Mucosa of gallbladder (tissue), 1 donor: ENCODE measurements around the gene SETBP1. TPM values are rescaled to one million over a fixed set of nuclear protein-coding genes. Genes with fewer than 3 reads are reported as not detected.

ENCODE experiments used
- DNase-seq: peaks from one replicate; pipeline ENCODE4 v3.0.0-alpha.2; 2020; ENCODE audit warnings: low spot score
- total RNA-seq: library from RNA; stranded (reverse); gene quantifications from one replicate; pipeline ENCODE4 v1.2.1, GENCODE V29; 2021
- donor health status: DM: no; HTN: no; CAD: no.

The SETBP1 gene
- total RNA-seq, 1 donor from 2014 or later: 36.2 TPM

DNA sequence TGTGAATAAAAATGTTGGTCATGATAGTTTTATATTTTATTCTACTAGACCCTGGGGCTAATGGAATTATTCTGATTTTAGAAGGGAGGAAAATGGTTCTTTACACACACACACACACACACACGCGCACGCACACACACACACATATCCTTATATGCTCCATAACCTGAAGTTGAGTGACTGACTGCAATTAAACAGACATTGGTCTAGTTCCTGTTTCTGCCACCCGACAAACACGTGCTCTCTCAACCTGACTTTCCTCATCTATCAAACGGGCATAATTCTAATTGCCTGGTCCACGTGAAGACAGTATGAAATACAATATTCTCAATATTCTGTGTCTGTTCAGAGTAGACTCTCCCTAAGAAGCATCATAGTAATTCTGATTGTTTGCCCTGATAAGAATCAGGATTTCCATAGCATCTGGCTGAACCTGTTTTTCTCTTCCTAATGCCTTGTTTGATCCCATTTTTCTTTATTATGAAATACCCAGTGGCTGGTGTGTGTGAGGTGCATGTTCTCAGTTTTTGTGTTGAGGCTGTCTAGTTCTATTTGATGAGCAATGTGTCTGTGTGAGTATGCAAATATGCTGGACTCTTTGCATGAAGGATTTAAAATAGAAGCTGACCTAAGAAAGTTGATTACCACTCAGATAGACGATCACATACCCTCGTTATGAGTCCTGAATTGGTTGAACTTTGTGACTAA lies 51.0 kb downstream of the SETBP1 start:
- DNase-seq: no peak

DNA sequence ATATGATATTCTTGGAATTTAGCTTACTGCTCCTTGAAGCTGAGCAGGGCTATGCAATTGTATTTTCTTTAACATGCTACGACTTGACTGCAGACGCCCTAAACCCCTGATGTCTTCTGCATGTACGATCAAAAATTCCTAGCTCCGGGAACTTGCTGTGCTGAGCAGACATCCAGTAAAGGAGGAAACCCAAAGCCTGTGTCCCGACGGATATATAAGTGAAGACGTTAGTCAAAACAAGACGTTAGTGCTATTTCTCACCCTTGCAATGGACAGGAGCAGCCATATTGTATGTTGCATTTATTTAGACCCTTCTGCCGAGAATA lies 51.5 kb downstream of the SETBP1 start:
- no peak for DNase-seq

DNA sequence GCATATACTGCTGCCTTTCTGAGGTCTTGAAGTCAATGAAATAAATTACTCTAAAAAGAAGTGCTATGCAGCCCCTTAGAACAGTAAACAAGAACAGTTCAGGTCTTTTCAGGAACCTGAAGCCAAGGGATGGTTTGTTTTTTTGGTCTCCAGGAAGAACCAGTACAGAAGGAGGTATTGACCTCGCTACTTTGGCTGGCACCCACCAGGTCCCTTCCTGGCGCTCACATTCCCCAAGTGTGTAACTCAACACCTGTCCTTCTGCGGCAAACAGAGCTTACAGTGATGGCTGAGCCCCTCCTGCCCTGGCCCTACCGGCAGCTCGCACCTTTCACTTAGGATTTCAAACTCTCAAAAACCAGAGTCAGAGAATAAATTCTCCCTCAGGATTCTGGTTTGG lies 51.9 kb downstream of the SETBP1 start:
- no peak for DNase-seq

DNA sequence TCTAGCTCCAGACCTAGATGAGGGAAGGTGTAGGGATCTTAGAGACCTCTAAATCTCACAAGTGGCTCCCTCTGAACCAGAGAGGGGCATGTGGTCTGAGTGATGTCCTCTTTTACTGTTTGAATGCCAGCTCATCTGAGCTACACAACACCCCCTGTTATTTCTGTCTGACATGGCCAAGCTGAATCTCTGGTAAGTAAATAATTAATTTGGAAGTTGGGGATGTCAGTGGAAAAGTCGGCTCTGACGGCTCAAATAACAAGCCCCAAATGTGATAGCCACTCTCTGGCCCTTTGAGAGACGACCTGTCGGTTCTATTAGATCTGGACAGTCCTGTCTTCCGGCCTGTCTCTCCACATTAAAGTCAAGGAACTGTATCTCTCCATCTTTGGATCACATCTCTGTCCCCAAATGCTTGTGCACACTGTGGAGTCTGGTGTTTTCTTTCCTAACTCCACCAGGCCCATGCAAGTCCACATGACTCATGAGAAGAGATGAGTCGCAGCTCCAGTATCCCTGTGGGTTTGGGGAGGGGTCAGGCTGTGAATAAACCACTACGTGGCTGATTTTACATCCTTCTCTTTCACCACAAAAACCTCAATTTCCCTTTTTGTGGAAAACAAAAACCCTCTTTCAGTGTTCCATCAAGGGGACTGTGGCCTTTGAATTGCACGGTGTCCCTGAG lies 52.5 kb downstream of the SETBP1 start:
- DNase-seq: no peak

DNA sequence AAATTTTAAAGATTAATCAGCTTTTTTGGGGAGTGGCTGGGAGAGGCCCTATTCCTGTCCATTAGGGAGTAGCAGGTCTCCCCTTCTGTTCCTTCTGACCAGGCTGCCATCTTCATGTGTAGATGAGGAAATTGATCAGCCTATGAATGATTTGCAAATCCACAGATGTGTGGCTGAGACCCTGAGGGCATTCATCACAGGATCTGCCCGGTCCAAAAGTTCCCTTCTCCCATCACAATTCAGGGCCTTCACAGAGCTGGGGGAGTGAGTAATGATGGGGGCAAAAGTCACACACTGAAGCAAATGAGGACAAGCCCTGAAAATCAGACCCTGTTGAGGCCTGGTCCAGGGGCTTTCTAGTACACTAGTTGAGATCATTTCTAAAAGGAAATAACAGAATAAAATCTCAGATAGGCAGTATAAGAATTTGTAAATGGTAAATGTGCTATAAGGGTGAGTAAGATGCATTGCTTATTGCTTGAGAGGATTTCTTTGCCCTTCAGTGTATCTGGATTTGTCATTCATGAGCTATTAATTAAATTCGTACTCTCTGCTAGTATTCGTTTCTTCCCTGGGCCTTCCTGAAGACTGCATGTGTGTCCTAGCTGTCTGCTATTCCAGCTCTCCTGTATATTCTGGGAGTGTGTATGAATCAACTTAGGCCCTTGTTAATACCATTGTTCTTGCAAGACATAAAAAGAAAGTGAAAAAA lies 53.2 kb downstream of the SETBP1 start:
- DNase-seq: no peak

DNA sequence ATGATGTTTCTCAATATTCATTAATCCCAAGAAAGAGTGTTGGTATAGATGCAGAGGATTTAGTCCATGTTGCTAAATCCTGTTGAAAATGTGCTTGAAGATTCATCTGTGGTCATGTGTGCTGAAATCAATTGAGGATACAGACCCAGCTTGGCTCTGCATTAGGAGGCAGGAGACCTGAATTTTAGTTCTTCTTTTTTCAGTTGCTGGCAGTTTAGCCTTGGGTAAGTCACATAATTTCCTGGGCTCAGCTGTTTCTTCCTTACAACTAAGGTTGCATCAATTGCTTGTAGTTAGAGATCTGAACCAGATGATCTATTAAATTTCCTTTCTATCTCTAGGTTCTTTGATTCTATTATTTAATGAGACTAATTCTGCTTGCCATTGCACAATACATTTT lies 54.4 kb downstream of the SETBP1 start:
- DNase-seq: no peak

DNA sequence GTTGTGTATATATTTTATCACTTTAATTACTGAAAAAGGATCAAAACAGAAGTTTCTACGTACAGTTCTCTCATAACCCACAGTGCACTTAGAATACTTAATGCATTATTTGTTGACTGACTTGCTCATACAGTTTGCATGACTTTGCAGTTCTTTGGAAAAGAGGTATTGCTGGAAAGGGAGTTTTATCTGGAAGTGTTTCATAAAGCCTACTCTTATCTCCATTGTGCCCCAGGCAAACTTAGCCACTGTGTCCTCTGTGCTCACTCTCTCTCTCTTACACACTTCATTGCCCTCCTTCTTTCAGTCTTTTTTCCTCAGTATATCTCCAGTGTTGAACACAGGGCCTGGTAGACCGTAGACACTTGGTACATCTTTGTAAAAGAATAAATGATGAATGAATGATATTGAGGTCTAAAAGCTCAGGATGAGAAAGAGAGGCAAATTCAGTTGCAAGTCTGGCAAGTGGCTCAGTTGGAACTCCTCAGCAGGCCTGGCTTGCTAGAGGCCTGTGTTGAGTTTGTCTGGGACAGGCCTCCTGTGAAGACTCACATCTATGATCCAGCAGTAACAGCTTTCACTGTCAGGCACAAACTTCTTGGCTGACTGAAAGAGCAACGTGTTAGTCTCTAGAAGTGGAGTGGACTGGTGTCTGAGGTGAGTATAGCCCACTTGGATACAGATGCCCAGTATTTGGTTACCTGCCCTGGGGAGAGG lies 56.1 kb downstream of the SETBP1 start:
- DNase-seq: no peak

DNA sequence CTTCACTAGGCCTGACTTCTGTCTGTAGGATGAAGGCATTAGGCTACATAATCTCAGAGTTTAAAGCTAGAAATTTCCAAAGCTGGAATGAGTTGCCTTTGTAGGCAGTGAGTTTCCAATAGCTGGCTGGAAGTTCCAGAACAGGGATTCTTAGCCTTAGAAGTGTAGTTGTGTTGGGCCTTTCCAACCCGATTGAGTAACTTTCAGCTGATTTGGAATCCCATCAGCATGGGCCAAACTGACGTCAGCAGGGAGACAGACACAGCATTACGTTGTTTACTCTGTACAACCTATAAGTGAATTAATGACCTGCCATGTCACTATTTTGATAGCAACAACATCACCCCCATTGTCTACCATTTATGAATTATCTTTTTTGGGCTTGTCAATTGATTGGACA lies 56.9 kb downstream of the SETBP1 start:
- DNase-seq: no peak

DNA sequence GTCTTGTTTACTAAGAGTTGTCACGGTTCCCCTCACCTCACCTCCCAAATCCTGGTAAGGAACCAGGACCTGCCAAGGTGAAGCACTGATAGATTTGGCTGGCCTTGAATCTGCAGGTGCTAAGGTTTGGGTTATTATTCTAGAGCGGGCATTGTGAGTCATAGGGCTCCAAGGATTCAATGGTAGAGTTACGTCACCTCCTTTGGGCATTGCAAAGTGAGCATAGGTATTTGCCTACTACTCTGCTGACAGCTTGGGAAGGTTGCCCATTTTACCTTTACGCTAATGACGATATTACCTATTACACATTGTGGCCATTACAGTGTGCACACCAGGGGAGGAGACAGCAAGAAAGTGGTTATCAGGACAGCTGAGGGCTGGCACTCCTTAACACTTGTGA lies 59.3 kb downstream of the SETBP1 start:
- peak; percentile 53 for DNase-seq

DNA sequence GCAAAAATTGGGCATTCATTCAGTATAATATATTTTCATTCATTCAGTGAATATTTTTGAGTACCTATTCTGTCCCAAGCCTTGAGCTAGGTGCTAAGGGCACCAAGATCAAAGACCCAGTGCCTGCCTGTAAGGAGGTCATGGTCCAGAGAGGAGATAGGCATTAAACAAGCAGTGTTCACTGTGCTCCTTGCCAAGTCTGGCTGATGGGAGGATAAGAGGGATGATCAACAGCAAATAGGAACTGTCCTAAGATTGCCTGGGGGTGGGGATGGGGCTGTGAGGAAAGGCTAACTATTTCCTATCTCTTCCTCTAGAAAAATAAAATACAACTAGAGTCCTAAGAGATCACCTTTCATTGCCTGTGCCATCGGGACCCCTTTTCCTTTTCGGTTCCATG lies 60.4 kb downstream of the SETBP1 start:
- no peak for DNase-seq

DNA sequence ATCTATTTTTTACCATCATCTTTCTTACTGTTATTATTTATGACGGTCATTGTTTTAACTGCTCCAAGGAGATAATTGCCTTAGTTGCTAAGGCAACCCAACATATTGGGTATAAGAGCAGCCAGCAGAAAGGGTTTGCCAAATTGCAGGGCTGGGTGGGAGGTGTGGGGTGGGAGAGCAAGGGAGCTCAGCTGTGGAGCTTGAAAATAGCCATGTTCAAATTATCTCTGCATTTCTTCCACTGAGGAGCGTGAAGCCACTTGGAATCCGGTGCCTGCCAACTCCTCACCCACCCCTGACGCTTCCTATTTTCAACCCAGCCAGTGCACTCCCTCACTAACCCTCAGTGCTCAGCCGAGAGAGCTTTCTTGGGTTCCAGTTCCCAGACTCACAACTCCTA lies 60.8 kb downstream of the SETBP1 start:
- no peak for DNase-seq

DNA sequence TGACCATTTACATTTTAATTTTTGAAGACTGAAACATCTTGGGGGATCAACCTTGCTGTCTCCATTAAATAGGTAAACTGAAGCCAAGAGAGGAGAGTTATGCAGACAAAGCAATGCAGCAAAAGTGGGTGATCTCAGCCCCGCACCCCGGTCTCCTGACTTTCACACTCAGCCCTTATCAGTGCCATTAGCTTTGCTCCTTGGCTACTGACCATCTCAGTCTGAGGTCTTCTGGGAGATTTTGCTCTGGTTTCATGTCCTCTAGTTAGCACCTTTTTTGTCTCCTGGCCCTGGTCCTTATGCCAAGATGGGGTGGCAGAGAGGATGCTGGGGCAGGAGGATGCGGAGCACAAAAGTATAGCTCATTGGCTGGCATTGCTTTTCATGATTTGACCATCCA lies 61.4 kb downstream of the SETBP1 start:
- no peak for DNase-seq

DNA sequence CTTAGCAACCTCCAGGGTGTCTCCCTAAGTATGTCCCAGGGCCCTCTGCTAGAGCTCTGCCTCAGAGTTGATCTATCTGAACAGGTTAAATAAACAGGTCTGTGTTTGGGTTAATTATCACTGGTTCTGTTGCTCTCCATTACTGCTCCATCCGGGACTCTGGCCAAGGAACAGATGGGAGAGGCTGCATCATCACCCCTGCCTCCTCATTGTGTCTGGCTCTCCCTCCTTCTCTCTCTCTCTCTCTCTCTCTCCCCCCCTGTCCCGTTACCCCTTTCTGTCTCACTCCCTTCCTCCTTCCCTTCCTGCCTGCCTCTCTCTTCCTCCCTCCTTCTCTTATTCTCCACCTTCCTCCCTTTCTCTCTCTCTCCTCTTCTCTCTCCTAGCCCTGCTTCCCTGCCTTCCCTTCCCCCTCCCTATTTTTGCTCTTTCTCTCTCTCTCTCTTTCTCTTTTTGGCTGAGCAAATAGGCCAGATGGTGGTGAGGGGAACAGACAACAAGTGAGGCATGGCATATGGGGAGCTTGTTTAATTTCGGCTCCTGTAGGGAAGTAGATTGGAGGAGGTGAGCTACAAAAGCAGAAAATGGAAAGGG lies 62.1 kb downstream of the SETBP1 start:
- DNase-seq: peak; percentile 84

DNA sequence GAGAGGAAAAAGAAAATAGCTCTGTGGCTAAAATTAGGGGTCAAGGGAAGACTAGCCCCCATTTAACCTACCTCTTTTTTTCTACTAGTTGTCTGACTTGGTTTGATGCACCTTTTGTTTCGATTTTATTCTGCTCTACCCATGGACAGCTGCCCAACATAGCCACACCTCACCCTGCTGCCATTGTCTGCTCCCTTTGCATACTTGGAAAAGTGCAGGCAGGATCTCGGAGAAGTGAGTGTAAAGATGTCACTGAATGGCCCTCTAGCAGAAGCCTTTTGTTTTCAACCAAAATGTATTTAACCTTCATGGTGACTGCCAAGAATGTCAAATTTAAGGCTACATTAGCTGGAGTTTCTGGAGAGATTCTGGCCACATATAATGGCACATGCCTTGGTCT lies 62.9 kb downstream of the SETBP1 start:
- no peak for DNase-seq

DNA sequence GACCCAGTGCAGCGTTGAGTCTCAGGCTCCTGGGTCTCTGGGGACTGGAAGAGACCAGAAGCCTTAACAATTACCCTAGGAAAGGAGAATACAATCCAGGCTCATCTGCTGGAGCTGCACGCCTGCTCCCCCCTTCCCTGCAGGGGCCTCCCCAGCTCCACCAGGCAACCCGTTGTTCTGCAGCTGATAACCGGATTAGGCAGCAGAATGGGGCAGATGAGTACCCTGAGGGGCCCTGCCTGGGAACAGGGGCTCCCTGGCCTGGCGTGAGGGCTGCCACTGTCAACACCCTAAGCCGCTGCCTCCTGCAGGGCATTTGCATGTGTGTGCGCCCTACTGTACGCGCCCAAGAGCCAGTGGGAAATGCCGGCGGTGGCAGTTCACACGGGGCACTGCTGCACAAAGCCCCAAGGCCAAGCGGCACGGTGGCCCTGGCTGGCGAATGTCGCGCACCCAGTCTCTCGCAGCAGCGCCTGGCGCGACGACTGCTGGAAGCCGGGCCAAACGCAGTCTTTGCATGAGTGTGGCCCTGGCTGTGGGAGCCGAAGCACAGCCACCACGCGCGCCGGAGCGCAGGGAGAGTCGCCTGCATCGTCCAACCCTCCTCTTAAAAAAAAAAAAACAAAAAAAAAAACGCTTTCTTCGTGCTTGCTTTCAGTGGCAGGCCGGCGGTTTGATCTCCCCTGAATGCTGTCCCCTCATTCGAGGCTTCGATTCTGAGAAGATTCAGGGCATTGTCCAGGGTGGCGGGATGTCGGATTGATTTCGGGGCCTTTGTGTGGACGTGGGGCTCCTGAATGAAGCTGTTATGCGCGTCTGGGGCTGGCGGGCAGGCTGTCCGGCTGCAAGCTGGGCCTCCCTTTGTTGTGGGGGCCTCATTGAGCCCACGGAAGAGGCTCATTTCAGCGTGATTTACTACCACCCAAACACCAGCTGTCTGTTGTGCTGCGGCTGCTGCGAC lies 63.8 kb downstream of the SETBP1 start:
- DNase-seq: no peak

DNA sequence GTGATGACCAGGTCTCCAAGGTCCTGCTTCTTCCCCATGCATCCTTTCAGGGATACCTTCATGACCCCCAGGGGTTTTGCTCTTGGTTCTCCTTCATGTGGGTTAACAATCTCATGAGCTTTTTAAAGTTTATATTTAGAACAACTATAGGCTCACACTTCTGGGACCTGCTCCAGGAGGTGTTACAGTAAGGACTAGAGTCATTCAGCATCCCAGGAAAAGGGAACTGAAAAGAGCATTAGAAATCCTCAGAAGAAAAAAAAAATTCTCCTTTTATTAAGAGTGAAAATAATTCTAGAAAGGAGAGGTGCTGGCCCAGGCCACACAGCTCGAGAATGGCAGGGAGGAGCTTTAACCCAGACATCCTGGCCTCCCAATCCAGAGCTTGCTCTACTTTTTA lies 66.5 kb downstream of the SETBP1 start:
- DNase-seq: no peak

DNA sequence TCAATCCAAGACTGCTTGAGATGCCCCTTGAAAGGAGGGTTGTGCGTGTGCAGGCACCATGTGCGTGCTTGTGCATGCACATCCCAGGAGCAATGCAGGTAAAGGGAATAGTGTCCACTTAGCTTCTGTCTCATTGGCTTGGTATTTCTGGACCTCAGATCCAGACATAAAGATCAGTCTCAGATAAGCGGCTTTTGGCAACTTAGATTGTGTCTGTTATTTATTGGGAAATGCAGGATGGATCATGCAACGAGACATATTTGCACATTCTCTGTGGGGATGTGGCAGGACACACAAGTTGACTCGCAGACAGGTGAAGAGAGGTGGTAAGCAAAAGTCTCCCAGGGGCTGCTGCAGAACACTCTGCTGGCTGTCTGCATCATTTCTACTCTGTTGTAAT lies 67.9 kb downstream of the SETBP1 start:
- DNase-seq: no peak

DNA sequence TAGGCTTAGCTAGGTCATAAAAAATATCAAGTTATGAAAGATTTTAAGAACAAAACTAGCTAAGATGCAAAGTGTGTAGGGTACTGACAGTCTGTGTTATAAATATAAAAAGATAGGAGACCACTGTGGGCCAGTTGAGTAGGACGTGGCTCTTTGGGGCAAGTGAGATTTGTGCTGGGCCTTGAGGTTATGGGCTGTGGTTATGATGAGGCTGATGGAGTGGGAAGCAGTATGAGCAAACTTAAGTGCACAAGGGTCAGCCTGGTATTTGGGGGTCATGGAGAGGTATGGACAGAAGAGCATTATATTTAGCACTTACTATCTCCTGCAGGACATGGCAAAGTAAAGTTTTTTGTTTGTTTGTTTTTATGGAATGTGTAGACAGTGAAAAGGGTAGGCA lies 70.1 kb downstream of the SETBP1 start:
- DNase-seq: no peak

DNA sequence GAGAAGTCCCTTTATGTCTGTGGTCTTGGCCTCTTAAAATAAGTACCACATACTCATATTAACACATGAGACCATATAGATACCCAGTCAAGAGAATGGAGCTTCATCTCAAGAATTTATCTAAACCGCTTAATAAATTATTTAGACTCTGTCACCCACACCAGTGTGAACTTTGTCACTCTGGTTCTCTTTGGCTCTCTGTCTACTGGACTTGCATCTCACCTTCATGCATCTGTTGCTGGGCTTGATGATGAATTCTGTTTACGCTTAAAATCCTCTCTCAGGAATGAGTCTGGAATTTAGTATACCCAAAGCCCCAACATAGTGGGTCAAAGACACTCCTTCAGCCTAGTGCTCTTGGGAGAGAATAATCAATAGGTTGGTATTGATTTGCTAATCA lies 73.9 kb downstream of the SETBP1 start:
- no peak for DNase-seq

DNA sequence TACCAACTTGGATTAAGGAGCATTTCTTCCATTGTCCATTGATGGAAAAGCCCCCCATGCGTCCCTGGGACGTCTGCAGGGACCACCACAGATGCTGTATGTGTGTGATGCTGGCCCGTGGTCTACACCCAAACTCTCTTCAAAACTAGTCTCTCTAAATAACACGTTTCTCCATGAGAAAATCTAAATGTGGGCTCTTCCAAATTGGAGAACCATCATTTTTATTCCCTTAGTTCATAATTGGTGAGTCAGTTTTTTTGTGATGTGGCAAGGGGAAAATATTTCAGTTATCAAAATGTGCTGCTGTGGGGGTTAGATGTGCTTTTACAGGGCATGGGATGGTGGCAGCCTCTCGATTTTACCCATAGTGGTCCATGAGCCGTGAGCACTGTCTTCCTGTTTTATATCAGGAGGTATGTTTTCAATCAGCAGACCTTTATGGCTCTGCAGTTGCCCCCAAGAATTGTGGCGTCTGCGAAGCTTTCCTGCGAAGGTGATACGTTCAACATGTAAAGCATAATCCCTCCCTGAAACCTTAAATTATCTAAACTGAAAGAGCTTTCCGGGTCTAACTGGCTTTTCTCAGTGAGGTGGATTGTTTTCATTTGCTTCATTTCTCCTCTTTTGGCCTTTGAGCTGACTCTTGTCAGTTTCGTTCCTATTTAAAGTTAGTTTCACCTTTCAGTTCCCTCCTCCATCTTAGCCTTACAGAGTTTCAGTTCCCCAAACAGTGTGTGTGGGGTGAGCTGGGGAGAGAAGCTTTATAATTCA lies 78.4 kb downstream of the SETBP1 start:
- no peak for DNase-seq
